Keratinocyte (primary cell): ENCODE results near the gene ASIC2.

ENCODE experiments used
- EZH2 ChIP-seq: IDR thresholded peaks from one replicate; pipeline ENCODE4 v1.6.1; 2012; ENCODE audit warnings: inconsistent platforms, mild to moderate bottlenecking, low read length, moderate library complexity
- TF ChIP-seq, protein P1 (sequence below), 3 experiments: IDR thresholded peaks in 1 of 3; conservative IDR thresholded peaks in 1 of 3; optimal IDR thresholded peaks in 1 of 3; 2 replicates in 2 of 3; 3 replicates in 1 of 3; pipeline versions ENCODE3 to v1.5.1; 2011; ENCODE audit warnings: low read length in 3 of 3, mild to moderate bottlenecking in 3 of 3, moderate library complexity in 2 of 3, control low read depth in 1 of 3, inconsistent platforms in 1 of 3; ENCODE audit not compliant: insufficient read depth in 2 of 3; ENCODE audit errors: extremely low read depth in 1 of 3

DNA sequence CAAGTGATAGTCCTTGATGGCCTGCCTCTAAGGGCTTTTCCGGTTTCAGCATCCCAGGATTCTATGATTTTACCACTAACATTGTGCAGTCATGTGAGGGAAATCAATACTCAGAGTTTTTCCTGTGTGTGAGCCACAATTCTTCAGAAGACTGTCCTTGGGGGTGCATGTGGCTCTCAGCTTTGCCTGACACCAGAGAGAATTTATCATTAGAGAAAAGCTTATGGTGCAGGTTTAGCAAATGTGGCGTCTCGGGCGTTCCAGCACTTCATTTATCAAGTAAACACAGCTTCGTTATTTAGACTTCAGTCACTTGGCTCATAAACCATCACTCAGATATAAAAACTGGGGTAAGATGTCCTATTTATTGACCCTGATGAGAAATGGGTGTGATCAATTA, 238.7 kb downstream of the ASIC2 start:
- TF ChIP-seq, protein P1, sequence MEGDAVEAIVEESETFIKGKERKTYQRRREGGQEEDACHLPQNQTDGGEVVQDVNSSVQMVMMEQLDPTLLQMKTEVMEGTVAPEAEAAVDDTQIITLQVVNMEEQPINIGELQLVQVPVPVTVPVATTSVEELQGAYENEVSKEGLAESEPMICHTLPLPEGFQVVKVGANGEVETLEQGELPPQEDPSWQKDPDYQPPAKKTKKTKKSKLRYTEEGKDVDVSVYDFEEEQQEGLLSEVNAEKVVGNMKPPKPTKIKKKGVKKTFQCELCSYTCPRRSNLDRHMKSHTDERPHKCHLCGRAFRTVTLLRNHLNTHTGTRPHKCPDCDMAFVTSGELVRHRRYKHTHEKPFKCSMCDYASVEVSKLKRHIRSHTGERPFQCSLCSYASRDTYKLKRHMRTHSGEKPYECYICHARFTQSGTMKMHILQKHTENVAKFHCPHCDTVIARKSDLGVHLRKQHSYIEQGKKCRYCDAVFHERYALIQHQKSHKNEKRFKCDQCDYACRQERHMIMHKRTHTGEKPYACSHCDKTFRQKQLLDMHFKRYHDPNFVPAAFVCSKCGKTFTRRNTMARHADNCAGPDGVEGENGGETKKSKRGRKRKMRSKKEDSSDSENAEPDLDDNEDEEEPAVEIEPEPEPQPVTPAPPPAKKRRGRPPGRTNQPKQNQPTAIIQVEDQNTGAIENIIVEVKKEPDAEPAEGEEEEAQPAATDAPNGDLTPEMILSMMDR (optimal IDR thresholded peaks at IDR 0.05 in 1 of 3, IDR thresholded peaks at IDR 0.05 in 1 of 3, conservative IDR thresholded peaks at IDR 0.05 in 1 of 3; ENCODE audit: extremely low read depth in 1 of 3, insufficient read depth in 2 of 3, low read length in 3 of 3): no peak
- TF ChIP-seq EZH2: no peak
